ENCODE results near the gene ZNF830. TPM values are rescaled to one million over a fixed set of nuclear protein-coding genes. Genes with fewer than 3 reads are reported as not detected.

ZNF830 gene
- total RNA-seq, 1 experiment from 2014 or later, result 11.1 TPM

DNA sequence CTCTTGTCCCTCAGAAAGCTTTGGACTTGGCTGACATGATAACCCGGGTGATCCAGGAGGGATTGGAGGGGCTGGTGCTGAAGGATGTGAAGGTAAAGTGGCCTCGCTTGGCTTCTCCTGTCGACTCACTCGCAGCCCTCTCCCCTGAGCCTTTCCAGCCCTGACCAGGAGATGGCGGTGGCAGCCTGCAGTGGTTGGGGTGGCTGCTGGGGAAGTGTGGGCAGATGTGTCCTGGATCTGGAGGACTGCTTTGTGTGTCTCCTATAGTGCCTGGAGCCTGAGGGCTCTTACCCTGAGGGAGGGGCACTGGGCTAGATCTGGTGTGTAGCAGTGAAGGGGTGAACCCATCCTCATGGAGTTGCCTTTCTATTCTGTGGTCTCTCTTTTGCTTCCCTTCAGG lies 36.9 kb downstream of the ZNF830 start:
- Histone ChIP-seq H3K4me1 (ENCODE audit: control insufficient read depth in 1 of 2, insufficient read depth in 2 of 2, low read length in 2 of 2) (no peaks in the 10 kb centered on the region), H3K27me3 (ENCODE audit: insufficient read depth, low read length) (no peaks in the 10 kb centered on the region), H3K9ac (ENCODE audit: low read length) (no peak overlapping the region), H3K79me2 (ENCODE audit: insufficient read depth, low read length) (no peaks in the 10 kb centered on the region), H2AFZ (ENCODE audit: low read depth, low read length, poor library complexity, severe bottlenecking) (no peak overlapping the region), H3K4me3 (replicated peaks in 1 of 2; ENCODE audit: low read depth in 1 of 2, low read length in 2 of 2) (no peak overlapping the region), H3K27ac (ENCODE audit: low read depth, low read length) (no peak overlapping the region), H3K9me3 (ENCODE audit: control insufficient read depth in 1 of 2, insufficient read depth in 1 of 2, low read depth in 1 of 2, low read length in 2 of 2) (no peaks in the 10 kb centered on the region), H3K4me2 (ENCODE audit: low read length) (no peak overlapping the region), H4K20me1 (ENCODE audit: insufficient read depth) (no peaks in the 10 kb centered on the region), H3K36me3 (ENCODE audit: control insufficient read depth in 1 of 2, insufficient read depth in 2 of 2, low read length in 2 of 2) (peaks cover 22 to 56% of the 10 kb centered on the region in 2 experiments; a peak in 3 of 4 replicates), H3K9me2 (ENCODE audit: insufficient read depth) (no peaks in the 10 kb centered on the region)
- intact Hi-C loops (cut with micrococcal nuclease), result loop anchor here (1.0 to 10.0 kb wide), 5 partner anchors 91 to 749 kb away; partner anchors contain the start of gene SLFN12L
- no TSS peak for BruUV-seq (replicated peaks)
- TF ChIP-seq ZNF274 (IDR thresholded peaks at IDR 0.05; ENCODE audit: low read depth, low read length), result no peak
- peak; percentile 95 for TF ChIP-seq RAD21 (IDR thresholded peaks at IDR 0.05; ENCODE audit: low read depth)
- TF ChIP-seq, protein P1, sequence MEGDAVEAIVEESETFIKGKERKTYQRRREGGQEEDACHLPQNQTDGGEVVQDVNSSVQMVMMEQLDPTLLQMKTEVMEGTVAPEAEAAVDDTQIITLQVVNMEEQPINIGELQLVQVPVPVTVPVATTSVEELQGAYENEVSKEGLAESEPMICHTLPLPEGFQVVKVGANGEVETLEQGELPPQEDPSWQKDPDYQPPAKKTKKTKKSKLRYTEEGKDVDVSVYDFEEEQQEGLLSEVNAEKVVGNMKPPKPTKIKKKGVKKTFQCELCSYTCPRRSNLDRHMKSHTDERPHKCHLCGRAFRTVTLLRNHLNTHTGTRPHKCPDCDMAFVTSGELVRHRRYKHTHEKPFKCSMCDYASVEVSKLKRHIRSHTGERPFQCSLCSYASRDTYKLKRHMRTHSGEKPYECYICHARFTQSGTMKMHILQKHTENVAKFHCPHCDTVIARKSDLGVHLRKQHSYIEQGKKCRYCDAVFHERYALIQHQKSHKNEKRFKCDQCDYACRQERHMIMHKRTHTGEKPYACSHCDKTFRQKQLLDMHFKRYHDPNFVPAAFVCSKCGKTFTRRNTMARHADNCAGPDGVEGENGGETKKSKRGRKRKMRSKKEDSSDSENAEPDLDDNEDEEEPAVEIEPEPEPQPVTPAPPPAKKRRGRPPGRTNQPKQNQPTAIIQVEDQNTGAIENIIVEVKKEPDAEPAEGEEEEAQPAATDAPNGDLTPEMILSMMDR (IDR thresholded peaks at IDR 0.05 in 2 of 3, conservative IDR thresholded peaks at IDR 0.05 in 1 of 3; ENCODE audit: borderline replicate concordance in 1 of 3, insufficient read depth in 1 of 3, low read depth in 2 of 3, low read length in 2 of 3), result peak; percentile 84 to 93 (median 87)
- ATAC-seq (peak; percentile 97), DNase-seq (ENCODE audit: low read depth, low spot score) (peak; percentile 38)
- RAD21 ChIA-PET (ENCODE audit: low non-redundant PET in 1 of 2, low total read pairs in 2 of 2, uncharacterized antibody in 2 of 2, unreplicated experiment in 2 of 2), result interaction anchor here in 1 of 2 experiments (1.2 kb wide), 1 partner anchor 122 kb away, joined by 3 read pairs; the partner anchor contains the start of gene RAD51D
- POLR2A ChIA-PET, result no interaction called here
- CTCF ChIA-PET, result interaction anchor here (2.4 kb wide), 1 partner anchor 121 kb away, joined by 12 read pairs; the partner anchor contains the start of gene RAD51D

DNA sequence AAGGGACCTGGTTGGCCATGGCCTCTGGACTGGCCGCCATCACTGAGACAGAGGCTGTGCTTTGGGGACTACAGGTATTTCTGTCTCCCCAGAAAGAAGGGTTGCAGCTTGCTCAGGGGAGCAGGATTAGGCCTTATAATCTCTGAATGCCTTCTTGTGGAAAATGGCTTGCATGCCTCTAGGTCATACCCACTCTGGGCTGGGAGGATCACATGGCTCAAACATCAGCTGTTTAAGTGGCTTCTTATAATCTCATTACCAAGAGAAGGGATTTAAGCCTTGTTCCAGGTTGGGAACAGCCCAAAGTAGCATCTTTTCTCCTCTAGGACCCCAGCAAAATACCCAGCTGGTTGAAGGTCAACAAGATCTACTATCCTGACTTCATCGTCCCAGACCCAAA lies 38.1 kb downstream of the ZNF830 start:
- H3K9ac ChIP-seq (ENCODE audit: low read length), result no peak overlapping the region
- no peak overlapping the region for H3K27ac ChIP-seq (ENCODE audit: low read depth, low read length)
- peaks cover 18 to 60% of the 10 kb centered on the region in 2 experiments; a peak in 3 of 4 replicates for H3K36me3 ChIP-seq (ENCODE audit: control insufficient read depth in 1 of 2, insufficient read depth in 2 of 2, low read length in 2 of 2)
- no peaks in the 10 kb centered on the region for H3K79me2 ChIP-seq (ENCODE audit: insufficient read depth, low read length)
- no peak for ATAC-seq
- no peak overlapping the region for H2AFZ ChIP-seq (ENCODE audit: low read depth, low read length, poor library complexity, severe bottlenecking)
- intact Hi-C loops (cut with micrococcal nuclease), result loop anchor here (5.0 to 10.0 kb wide), 3 partner anchors 538 to 748 kb away; partner anchors contain the start of gene SLFN12L
- ChIA-PET POLR2A (no interaction called here), CTCF (interaction anchor here (0.8 to 2.4 kb wide), 2 partner anchors 120 to 457 kb away, joined by 3 to 12 read pairs; partner anchors contain the start of gene RAD51D), RAD21 (ENCODE audit: low non-redundant PET in 1 of 2, low total read pairs in 2 of 2, uncharacterized antibody in 2 of 2, unreplicated experiment in 2 of 2) (interaction anchor here in 1 of 2 experiments (1.2 kb wide), 1 partner anchor 120 kb away, joined by 3 read pairs; the partner anchor contains the start of gene RAD51D)
- no peaks in the 10 kb centered on the region for H3K9me2 ChIP-seq (ENCODE audit: insufficient read depth)
- TF ChIP-seq, protein P2, sequence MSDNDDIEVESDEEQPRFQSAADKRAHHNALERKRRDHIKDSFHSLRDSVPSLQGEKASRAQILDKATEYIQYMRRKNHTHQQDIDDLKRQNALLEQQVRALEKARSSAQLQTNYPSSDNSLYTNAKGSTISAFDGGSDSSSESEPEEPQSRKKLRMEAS (IDR thresholded peaks at IDR 0.05), result no peak
- TF ChIP-seq RAD21 (IDR thresholded peaks at IDR 0.05; ENCODE audit: low read depth) (no peak), POLR2A (IDR thresholded peaks at IDR 0.05; ENCODE audit: borderline replicate concordance, extremely low read depth, insufficient read depth, insufficient read length) (no peak), EGR1 (IDR thresholded peaks at IDR 0.05; ENCODE audit: low read depth) (no peak), CEBPB (IDR thresholded peaks at IDR 0.05; ENCODE audit: low read depth) (no peak), TCF7L2 (IDR thresholded peaks at IDR 0.05; ENCODE audit: borderline replicate concordance, extremely low read depth, insufficient read depth, insufficient read length) (no peak), JUND (IDR thresholded peaks at IDR 0.05) (no peak), SIN3A (IDR thresholded peaks at IDR 0.05; ENCODE audit: low read depth) (no peak), YY1 (IDR thresholded peaks at IDR 0.05; ENCODE audit: extremely low read depth, insufficient replicate concordance, low read depth, low read length) (no peak), SRF (IDR thresholded peaks at IDR 0.05; ENCODE audit: low read depth) (no peak)
- TF ChIP-seq, protein P1 (IDR thresholded peaks at IDR 0.05 in 2 of 3, conservative IDR thresholded peaks at IDR 0.05 in 1 of 3; ENCODE audit: borderline replicate concordance in 1 of 3, insufficient read depth in 1 of 3, low read depth in 2 of 3, low read length in 2 of 3), result no peak
- H3K9me3 ChIP-seq (ENCODE audit: control insufficient read depth in 1 of 2, insufficient read depth in 1 of 2, low read depth in 1 of 2, low read length in 2 of 2), result no peaks in the 10 kb centered on the region
- H3K27me3 ChIP-seq (ENCODE audit: insufficient read depth, low read length), result no peaks in the 10 kb centered on the region
- no peak for DNase-seq (ENCODE audit: low read depth, low spot score)
- H3K4me2 ChIP-seq (ENCODE audit: low read length), result no peak overlapping the region
- no peak overlapping the region for H3K4me3 ChIP-seq (replicated peaks in 1 of 2; ENCODE audit: low read depth in 1 of 2, low read length in 2 of 2)
- H3K4me1 ChIP-seq (ENCODE audit: control insufficient read depth in 1 of 2, insufficient read depth in 2 of 2, low read length in 2 of 2), result no peaks in the 10 kb centered on the region
- BruUV-seq (replicated peaks), result no TSS peak
- no peaks in the 10 kb centered on the region for H4K20me1 ChIP-seq (ENCODE audit: insufficient read depth)
